Stimulated activated CD4-positive, alpha-beta T cell treated with anti-CD3 and anti-CD28 coated beads, Interleukin-4, amount 100 ng/mL, for 4 hours (primary cell): ENCODE data around the gene NCOA7.
A peak's percentile ranks its signal among the peaks of the same experiment; 100 is the strongest.
"Not testable (repeated sequence)": the region's sequence is repeated elsewhere in the genome, so short reads cannot be mapped to it uniquely, and the experiment has no call there.

Experiments used
- DNase-seq, 2 experiments: peaks; one replicate each; pipeline ENCODE4 v3.0.0-alpha.2; 2020

NCOA7 gene

GRCh38 chr6:125839471-125839870 lies 48.7 kb downstream of the NCOA7 start:
- no peak for DNase-seq

GRCh38 chr6:125839879-125840278 lies 49.1 kb downstream of the NCOA7 start:
- no peak for DNase-seq

GRCh38 chr6:125841356-125842090 lies 50.8 kb downstream of the NCOA7 start:
- no peak for DNase-seq

- no peak for DNase-seq
Observed at GRCh38 chr6:125842091-125842626, 51.4 kb downstream of the NCOA7 start.

- DNase-seq, result no peak
Observed at GRCh38 chr6:125843593-125843992, 52.8 kb downstream of the NCOA7 start.

- no peak for DNase-seq
Observed at GRCh38 chr6:125844989-125845388, 54.2 kb downstream of the NCOA7 start.

- no peak for DNase-seq
Observed at GRCh38 chr6:125846292-125847024, 55.7 kb downstream of the NCOA7 start.

GRCh38 chr6:125848286-125848685 lies 57.5 kb downstream of the NCOA7 start:
- DNase-seq, result not testable (repeated sequence)

- no peak for DNase-seq
Observed at GRCh38 chr6:125850361-125850760, 59.6 kb downstream of the NCOA7 start.

GRCh38 chr6:125852587-125852986 lies 61.8 kb downstream of the NCOA7 start:
- no peak for DNase-seq

- no peak for DNase-seq
Observed at GRCh38 chr6:125853168-125853567, 62.4 kb downstream of the NCOA7 start.

- no peak for DNase-seq
Observed at GRCh38 chr6:125853756-125854155, 63.0 kb downstream of the NCOA7 start.

GRCh38 chr6:125854355-125854754 lies 63.6 kb downstream of the NCOA7 start:
- no peak for DNase-seq

- DNase-seq, result no peak
Observed at GRCh38 chr6:125855783-125856182, 65.0 kb downstream of the NCOA7 start.

- no peak for DNase-seq
Observed at GRCh38 chr6:125857846-125858245, 67.1 kb downstream of the NCOA7 start.

GRCh38 chr6:125858427-125859320 lies 67.9 kb downstream of the NCOA7 start:
- DNase-seq, result peak; percentile 2 to 7

GRCh38 chr6:125859727-125860126 lies 69.0 kb downstream of the NCOA7 start:
- DNase-seq, result no peak

- DNase-seq, result no peak
Observed at GRCh38 chr6:125863023-125863422, 72.3 kb downstream of the NCOA7 start.

- no peak for DNase-seq
Observed at GRCh38 chr6:125865015-125865414, 74.3 kb downstream of the NCOA7 start.

GRCh38 chr6:125866433-125866832 lies 75.7 kb downstream of the NCOA7 start:
- no peak for DNase-seq

GRCh38 chr6:125867483-125867942 lies 76.8 kb downstream of the NCOA7 start:
- no peak for DNase-seq

GRCh38 chr6:125868252-125868651 lies 77.5 kb downstream of the NCOA7 start:
- DNase-seq, result no peak
